HG03442 (cell line): ENCODE measurements around the gene HOXC12.

ENCODE experiments used
- ATAC-seq: cut with Tn5 transposase; IDR thresholded peaks from one replicate; pipeline ENCODE4 v1.9.1; 2021; ENCODE audit warnings: mild to moderate bottlenecking, moderate library complexity; ENCODE audit not compliant: unreplicated experiment

HOXC12 gene

DNA sequence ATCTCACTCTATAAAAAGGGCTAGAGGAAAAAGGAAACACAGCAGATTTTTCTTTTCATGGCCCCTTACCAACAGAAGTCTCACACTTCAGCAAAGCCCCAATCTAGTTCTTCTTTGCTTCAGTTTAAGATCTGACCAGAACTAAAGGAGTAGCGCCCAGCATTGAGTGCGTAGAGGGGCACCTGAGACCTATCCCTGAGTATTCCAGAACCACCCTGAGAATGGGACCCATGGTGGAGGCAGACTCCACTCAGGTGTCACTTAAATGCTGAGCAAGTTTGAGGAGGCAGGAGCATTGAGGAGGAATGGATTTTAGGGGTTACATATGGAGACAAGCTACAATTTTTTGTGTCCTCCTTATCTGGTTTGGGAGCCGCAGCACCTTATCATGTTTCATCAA lies 16.4 kb downstream of the HOXC12 start:
- ATAC-seq: no peak

DNA sequence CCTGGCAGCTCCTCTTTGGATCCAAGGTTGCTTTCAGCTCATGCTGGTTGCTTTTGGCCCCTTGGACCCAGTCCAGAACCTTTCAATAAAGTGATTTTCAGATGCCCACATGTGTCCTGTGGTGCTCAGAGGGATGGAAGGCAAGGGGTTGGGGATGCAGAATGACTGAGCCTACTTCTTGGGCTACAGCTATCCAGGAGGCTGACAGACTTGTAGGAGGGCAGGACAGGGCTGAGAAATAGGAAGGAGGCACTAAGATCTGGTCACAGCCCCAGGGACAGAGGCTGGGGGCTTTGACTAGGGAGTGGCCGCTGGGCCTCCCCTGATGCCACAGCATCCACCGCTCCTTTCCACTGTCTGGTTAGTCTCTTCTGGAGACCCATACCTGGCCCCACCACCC lies 17.0 kb downstream of the HOXC12 start:
- no peak for ATAC-seq

DNA sequence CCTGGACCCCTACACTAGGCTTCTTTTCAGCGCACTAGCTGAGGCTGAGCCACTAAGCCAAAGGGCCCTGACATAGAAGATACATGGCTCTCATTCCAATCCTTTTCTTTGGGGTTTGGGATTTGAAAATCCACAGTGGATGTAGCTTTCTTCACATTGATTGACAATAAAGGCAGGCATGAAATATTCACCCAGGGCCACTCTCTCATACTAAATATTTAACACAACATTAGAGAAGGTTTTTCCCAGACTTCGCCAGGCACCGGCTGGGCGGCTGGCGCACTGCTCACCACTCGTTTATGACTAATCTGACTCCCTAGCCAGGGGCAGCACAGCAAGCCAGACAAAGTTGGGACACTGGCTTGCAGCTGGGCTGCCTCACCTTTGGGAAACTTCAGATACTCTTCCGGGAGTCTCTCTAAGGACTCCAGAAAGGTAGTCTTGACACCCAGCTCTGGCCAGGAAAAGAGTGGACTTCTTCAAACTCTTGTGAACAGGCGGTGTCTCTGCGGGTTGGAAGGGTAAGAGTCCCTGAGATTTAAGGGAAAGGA lies 17.5 kb downstream of the HOXC12 start:
- no peak for ATAC-seq

DNA sequence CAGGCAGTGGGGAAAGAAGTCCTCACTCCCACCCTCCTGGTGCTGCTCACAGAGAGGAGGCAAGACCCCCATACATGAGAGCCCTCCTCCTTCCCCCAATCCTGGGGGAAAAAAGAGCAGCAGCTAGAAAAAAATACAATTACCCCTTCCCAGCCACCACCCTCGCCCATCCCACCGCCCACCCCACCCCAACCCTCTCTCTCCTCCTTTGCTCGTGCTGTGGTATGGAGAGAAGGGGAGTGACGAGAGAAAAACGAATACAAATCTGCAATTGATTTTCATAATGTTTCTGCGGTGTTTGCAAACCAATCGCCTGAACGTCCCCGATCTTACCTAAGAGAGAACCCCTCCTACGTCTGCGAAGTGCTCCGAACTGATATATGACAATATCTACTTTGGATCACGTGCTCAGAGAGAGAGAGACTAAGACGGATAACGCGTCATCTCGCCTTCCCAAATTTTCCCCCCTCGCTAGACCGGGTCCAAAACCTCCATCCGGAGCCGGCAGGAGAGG lies 18.1 kb downstream of the HOXC12 start, which contains the start of gene HOXC11:
HOXC11 (plus strand) TSS at position 405 of the 514 bp plus-strand sequence. CDS start 116 bp downstream, outside the sequence.
- ATAC-seq: no peak

DNA sequence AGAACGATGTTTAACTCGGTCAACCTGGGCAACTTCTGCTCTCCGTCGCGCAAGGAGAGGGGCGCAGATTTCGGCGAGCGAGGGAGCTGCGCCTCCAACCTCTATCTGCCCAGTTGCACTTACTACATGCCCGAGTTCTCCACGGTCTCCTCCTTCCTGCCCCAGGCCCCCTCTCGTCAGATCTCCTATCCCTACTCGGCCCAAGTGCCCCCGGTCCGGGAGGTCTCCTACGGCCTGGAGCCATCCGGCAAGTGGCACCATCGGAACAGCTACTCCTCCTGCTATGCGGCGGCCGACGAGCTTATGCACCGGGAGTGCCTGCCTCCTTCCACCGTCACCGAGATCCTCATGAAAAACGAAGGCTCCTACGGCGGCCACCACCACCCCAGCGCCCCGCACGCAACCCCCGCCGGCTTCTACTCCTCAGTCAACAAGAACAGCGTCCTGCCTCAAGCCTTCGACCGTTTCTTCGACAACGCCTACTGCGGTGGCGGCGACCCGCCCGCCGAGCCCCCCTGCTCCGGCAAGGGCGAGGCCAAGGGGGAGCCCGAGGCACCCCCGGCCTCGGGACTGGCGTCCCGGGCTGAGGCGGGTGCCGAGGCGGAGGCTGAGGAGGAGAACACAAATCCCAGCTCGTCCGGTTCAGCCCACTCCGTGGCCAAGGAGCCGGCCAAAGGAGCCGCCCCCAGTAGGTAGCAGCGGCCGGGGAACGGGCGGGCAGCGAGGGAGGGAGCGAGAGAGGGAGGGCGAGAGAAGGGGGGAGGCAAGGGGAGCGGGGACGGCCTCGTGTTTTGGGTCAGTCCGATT lies 18.7 kb downstream of the HOXC12 start:
- ATAC-seq: no peak

DNA sequence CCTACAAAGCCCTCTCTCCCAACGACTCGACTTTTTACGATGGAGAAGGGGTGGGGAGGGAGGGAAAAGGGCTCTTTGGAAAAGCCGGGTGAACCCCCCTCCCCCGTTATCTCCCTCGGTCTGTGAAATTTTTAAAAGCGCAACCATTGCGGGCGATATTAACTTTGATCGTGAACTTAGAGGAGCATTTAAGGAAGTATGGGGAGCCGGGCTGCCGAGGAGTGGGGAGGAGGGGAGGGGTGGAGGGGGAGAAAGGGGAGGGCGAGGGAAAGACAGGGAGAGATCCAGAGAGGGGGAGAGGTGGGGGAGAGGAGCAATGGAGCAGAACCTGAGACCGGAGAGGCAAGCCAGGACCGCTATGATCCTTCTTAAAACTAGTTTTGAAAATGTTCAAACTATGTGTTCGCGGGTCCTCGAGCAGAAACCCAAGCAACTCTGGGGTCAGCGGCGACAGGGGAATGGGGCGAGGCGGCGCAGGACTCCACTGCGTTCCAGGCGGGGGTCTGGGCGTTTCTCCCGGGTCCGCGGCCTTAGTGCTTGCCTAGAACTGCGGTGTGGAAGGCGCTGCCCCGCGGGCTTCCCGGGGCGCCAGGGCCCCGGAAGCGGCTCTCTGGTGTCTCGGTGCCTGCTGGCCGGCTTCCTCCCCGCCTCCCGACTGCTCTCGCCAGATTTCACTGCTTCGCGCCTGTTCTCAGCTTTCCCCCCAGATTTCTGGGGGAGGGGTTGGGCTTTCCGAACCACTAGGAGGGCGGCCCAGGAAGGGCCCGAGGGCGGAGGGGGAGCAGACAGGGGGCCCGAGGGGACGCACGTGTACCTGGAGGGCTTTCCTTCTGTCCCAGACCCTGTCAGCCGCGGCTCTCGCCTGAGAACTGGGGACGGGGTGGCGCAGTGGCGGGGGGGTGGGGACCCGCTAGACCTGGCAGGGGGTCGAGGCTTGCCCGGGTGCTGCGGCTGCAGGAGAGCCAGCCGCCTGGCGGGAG lies 19.7 kb downstream of the HOXC12 start, which contains the start of gene HOTAIR:
HOTAIR (minus strand) TSS at position 871 of the 980 bp plus-strand sequence.
- no peak for ATAC-seq

DNA sequence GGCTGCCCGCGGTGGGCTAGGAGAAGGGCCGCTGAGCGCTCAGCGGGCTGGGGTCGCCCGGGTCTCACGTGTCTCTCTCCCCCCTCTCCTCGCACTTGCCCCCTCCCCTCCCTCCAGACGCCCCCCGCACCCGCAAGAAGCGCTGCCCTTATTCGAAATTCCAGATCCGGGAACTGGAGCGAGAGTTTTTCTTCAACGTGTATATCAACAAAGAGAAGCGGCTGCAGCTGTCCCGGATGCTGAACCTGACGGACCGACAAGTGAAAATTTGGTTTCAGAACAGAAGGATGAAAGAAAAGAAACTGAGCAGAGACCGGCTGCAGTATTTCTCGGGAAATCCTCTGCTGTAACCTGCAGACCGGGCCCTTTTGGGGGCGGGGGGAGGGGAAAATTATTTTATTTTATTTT lies 20.4 kb downstream of the HOXC12 start:
- ATAC-seq: no peak

DNA sequence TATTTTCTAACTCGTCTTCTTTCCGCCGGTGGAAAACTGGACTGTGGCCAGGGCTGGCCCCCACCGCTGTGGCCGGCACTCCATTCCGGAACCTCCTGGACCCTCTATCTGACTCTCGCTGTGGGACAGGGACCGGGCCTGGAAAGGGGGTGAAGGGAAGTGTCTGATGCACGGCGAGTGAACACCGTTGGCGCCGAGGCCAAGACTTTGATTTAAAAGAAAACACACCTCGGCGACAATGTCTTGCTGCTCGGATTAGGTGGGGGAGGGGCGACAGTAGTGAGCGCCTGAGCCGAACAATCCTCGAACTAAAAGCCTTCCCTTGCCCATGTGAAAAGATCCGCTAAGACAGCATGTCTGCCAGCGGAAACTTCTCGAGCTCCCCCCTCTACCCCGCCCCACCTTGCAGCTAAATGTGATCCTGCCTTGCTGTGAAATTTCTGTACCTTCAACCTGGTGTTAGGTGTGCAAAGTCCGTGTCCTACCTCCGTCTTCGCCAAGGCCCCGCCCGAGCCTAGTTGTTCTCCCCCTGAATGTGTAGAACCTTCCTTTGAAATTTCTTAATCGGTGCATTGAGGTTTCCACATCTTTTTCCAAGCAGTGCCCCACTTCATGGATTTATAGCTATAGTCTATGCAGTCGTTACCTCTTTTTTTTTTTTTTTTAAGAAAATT lies 20.9 kb downstream of the HOXC12 start:
- ATAC-seq: no peak

DNA sequence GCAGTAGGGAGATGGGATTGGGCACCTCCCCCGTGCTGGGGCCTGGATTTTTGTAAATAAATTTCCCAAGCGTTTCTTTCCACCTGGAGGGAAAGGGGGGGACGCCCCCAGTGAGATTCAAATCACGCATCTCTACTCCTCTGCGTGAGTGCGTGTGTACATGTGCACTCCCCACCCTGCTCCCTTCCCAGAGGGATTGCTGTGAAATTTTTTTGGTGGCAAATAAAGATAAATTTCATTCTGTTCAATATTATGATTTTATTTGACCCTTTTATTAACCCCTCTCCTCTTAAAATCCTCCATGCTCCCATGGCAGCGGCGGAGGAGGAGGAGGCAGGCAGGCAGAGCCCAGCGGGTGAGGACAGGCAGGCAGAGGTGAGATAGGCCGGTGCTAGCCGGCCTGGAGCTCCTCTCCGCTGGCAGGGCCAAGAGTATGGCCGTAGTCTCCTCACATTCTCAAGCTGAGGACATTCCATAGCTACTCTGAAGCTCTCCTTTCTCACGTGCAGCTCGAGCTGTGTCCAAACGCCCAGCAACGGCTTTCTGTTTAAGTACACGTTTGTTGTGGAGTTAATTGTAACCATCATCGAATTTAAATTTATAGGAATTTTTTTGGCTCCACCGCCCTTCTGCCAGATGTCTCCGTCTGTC lies 21.6 kb downstream of the HOXC12 start:
- no peak for ATAC-seq

DNA sequence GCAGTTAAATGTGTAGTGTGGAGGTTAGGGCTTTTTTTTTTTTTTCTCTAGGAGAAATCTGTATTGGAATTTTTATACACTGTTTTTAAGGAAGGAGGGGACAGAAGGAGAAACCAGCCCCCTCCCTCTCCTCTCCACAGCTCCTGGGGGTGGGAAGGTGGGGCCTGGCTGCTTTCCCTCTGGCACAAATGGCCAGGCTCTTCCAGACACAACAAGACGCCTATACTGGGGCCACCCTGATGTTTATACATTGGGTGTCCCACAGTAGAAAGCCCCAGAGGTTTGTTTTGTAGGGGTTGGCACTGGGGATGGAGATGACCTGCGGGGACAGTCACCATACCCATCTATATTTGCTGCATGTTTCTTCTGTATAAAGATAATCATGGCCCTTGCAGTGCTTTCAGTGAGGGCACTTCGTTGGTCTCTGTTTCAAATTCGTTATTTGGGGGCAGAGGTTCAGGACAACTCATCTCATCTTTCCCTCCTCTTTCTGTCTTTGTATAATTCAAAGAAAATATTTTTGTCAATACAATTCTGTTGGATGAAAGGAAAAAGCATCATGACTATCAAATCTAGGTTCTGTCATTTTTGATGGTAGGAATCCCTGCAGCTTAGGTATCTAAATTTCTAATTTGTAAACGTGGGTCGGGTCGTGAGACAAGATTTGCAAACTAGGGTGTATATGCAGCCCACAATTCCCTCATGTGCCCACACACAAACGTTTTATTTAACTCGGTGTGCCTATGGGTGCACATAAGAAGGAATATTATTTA lies 22.3 kb downstream of the HOXC12 start:
- no peak for ATAC-seq

DNA sequence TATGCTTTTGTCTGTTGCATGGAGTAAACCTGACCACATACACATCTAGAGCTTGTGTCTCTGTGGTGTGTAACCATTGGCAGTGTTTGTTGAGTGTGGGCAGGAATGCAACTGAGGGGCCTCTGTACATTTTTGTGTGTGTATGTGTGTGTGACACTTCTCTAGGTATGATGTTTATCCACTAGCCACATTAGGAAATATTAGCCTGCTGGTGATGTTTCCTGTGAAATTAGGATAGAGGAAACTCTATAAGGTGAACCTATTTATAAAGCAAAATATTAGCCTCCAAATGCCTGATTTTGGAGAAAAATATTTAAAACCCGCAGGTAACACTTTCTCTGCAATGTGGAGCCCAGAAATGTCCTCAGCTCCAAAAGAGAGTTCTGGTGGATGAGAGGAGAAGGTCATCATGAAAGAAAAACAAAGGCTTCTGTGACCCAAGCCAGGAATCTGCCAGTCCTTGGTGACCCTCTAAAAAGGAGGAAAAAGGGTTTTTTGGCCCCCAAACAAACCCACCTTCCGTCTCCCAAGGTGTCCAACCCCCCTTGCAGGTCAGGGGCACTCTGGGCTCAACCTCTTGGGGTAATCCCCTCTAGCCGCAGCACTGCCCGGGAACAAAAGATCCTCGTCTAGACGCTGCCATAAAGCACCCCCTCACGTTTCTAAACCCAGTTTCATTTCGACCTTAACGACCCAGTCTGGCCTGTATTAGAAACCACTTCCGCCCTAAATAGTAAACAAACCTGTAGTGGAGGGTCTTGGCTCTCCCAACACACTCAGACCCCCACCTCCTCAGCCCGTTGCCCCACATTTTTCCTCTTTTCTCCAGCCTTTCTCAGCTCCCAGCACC lies 23.1 kb downstream of the HOXC12 start:
- ATAC-seq: no peak

DNA sequence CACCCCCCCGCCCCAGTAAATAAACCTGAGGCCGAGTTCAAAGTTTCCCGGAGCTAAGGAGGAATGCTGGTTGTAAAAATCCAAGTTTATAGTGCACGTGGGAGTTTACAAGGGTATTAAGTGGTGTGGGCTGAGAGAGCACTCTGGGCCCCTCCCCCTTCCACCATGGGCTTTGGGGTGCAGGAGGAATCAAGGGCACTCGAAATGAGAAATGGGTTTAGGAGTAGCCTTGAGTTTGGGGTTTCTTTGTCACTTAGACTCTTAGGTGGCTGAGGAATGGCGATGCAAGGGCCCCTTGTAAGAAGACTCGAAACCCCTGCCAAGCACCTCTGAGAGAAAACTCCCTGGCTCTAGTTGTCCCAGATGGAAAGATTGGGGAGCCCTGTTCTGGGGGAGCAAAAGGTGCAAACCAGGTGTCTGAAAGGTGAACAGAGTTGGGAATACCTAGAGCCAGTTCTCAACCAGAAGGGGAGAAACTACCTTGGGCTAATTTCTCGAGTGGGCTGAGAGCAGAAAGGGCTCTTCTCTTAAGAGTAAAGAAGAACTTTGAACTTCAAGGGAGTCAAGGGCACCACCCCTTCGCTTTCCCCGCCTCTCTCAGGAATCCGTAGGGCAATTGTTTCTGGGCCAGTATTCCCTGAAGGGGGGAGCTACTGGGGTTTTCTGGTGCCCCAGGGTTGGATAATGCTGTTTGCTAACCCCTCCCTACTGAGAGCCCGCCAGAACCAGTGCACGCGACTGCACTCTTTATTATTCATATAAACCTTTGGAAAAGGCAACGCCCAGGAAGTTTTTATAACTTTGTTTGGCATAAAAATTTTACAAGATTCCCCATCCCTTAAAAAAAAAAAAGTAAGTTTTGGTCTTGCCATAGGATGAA lies 24.0 kb downstream of the HOXC12 start:
- ATAC-seq: no peak

DNA sequence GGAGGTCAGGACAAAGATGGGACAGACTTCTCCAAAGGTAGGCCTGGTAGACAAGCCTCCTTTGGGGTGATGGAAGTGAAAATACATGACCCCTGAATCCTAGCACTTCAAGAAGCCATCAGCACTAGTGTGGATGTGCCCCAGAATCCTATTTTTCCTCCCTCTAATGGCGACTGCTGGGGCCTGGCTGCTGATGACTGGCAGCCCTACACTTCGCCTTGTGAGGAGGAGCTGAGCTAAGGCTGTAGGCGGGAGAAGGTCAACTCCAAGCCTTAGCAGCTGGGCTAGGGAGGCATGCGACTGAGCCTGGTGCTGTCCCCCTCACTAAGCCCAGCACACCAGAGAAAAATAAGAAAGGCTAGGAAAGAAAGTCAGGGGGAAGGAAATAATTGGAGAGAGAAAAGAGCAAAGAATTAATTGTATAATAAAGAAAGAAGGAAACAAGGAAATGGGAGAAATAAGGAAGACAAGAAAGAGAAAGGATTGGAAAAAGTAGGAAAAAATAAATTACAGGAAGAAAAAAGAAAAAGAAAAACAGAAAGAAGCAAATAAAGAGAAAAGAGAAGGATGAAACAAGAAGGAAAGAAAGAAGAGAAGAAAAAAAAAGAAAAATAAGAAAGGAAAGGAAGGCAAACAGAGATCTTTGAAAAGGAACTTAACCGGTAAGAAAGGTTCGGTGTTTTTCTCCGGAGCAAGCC lies 25.6 kb downstream of the HOXC12 start:
- ATAC-seq: no peak

DNA sequence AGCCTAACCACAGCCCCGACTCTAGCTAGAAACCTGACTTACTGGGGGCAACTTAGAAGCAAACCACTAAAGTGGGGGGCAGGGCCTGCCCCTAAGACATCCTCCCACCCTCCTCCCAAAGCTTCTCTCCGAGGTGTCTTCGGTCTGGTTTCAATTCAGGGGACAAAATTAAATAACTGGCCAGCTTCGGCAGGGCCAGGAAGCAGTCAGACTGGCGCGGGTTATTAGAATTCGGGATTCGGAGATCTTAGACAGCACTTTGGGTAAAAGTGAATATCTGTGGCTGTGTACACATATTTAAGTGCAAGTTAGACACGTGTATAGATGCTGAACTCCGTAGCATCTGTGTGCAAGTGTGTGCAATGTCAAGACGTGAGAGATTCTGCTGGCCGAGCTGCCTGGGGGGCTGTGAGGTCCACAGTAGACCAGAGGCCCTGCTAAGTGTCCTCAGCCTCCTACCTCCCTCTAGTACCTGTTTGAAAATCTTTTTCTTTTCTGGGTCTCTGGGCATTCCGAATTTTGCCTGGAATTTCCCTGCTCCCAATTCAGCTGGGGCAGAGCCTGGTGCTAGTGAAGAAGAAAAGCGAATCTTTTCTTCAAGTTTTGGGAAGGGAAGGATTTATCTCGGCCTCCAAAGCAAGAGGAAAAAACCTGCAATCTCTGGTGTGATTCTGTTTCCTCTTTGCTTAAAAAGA lies 26.2 kb downstream of the HOXC12 start:
- no peak for ATAC-seq

DNA sequence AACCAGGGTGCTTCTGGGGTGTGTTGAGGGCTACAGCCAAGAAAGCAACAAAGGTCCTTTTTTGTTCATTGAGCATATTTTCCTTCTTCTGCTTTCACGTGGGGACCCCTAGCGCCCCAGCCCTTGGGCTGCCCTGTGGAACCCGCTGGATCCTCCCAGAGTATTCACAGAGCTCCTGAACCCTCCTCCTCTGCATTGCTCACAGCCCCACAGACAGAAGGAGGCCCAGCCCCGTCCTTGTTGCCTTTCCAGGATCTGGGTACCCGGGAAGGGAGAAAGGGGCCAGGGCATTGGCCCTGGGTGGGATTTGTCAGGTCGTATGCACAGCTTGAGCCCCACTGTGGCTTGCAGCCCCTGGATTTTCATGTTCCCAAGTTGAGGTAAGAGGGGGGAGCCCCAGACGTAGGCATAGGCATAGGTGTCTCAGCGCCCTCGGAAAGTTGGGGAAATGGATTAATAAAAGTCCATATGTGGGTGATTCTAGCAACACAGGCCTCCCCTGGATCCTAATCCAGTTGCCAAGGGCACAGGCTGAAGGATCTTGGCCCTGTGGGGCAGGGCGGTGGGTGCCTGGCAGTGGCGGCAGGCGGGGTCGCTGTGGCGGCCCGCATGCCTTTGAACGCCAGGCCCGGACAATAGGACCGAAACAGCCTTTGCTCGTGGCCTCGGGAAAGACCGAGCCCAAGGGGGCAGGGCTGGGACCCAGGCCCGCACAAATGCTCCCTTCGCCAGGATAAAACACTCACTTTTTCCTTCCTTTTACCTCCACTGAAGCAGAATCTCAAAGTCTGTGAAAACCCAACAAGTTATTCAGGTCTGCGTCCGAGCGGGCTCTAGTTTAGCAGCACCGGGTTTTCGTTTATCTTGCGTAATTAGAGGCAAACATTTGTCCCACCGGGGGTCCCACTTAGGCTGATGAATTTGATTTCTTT lies 27.2 kb downstream of the HOXC12 start:
- no peak for ATAC-seq
